ENCODE results near the gene NUP210.

Gene NUP210

GRCh38 chr3:13322324-13322723 lies 97.8 kb downstream of the NUP210 start:
- no peak for DNase-seq (ENCODE audit: low read depth)
- no peak overlapping the region for H3K4me3 ChIP-seq (ENCODE audit: low read length)
- TF ChIP-seq CTCF (conservative IDR thresholded peaks at IDR 0.05; ENCODE audit: low read length) = no peak

- DNase-seq (ENCODE audit: low read depth) = no peak
- H3K4me3 ChIP-seq (ENCODE audit: low read length) = no peak overlapping the region
- TF ChIP-seq CTCF (conservative IDR thresholded peaks at IDR 0.05; ENCODE audit: low read length) = no peak
Measured at GRCh38 chr3:13319564-13320220, 100.4 kb downstream of the NUP210 start.

- H3K4me3 ChIP-seq (ENCODE audit: low read length) = no peak overlapping the region
- TF ChIP-seq CTCF (conservative IDR thresholded peaks at IDR 0.05; ENCODE audit: low read length) = no peak
- DNase-seq (ENCODE audit: low read depth) = no peak
Measured at GRCh38 chr3:13318626-13319470, 101.3 kb downstream of the NUP210 start.

GRCh38 chr3:13317596-13318320 lies 102.4 kb downstream of the NUP210 start:
- no peak overlapping the region for H3K4me3 ChIP-seq (ENCODE audit: low read length)
- TF ChIP-seq CTCF (conservative IDR thresholded peaks at IDR 0.05; ENCODE audit: low read length) = no peak
- DNase-seq (ENCODE audit: low read depth) = no peak

- H3K4me3 ChIP-seq (ENCODE audit: low read length) = no peak overlapping the region
- DNase-seq (ENCODE audit: low read depth) = no peak
- no peak for TF ChIP-seq CTCF (conservative IDR thresholded peaks at IDR 0.05; ENCODE audit: low read length)
Measured at GRCh38 chr3:13316603-13317002, 103.5 kb downstream of the NUP210 start.

- TF ChIP-seq CTCF (conservative IDR thresholded peaks at IDR 0.05; ENCODE audit: low read length) = no peak
- no peak overlapping the region for H3K4me3 ChIP-seq (ENCODE audit: low read length)
- no peak for DNase-seq (ENCODE audit: low read depth)
Measured at GRCh38 chr3:13314877-13315276, 105.2 kb downstream of the NUP210 start.

Measured in AG10803 (cell line).